Activated T-cell treated with anti-CD3 and anti-CD28 coated beads, Interleukin-2, amount 50 U/mL, for 24 hours (primary cell): ENCODE results near the gene RFX2.

Source experiments
- DNase-seq: peaks from one replicate; pipeline ENCODE4 v3.0.0-alpha.2; 2020
- H3K27ac Mint-ChIP-seq: 2 replicates; pipeline ENCODE4 v1.8.0; 2020; ENCODE audit warnings: mild to moderate bottlenecking, mixed read lengths
- H3K27me3 Mint-ChIP-seq: 2 replicates; pipeline ENCODE4 v1.8.0; 2020; ENCODE audit warnings: mixed read lengths
- H3K36me3 Mint-ChIP-seq: 2 replicates; pipeline ENCODE4 v1.8.0; 2020; ENCODE audit warnings: low read depth, mixed read lengths
- H3K4me1 Mint-ChIP-seq: 2 replicates; pipeline ENCODE4 v1.8.0; 2020; ENCODE audit warnings: low read depth, mixed read lengths
- H3K4me3 Mint-ChIP-seq: 2 replicates; pipeline ENCODE4 v1.8.0; 2020; ENCODE audit warnings: mild to moderate bottlenecking, moderate library complexity, mixed read lengths
- H3K9me3 Mint-ChIP-seq: 2 replicates; pipeline ENCODE4 v1.8.0; 2020; ENCODE audit warnings: mixed read lengths

The RFX2 gene

GRCh38 chr19:6055013-6055795 is 55.1 kb downstream of the RFX2 start:
- Mint-ChIP-seq H3K27me3 (no peaks in the 10 kb centered on the region), H3K4me3 (no peak overlapping the region), H3K4me1 (peaks cover 23% of the 10 kb centered on the region), H3K27ac (no peak overlapping the region), H3K36me3 (no peaks in the 10 kb centered on the region), H3K9me3 (no peaks in the 10 kb centered on the region)
- no peak for DNase-seq

DNA sequence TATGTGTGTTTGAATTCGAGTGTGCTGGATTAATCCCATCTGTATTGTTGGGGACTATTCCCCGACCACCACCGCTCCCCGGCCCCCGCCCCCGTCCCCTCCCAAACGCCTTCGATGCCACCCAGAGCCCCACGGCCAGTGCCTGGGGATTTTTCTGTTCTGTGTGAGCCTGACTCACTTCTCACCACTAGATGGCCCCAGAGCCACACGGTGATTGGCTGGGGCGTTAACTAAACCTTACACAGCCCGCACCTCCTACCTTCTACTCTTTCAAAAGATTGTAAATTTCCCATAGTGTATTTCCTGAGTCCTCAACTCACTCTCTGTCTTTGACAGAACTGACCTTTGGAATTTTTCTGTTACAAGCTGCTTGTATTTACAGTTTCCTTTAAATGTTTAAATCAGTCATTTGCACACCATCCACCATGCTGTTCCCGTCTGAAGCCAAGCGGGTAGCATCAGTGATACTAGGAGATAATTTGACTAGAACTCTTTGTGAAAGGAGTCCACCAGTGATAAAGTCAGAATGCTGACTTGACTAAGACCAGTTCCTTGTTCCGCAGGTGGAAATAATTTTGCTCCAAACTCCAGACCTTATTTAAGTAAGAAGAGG is 61.4 kb downstream of the RFX2 start:
- Mint-ChIP-seq H3K4me3 (no peak overlapping the region), H3K27ac (no peak overlapping the region), H3K27me3 (no peaks in the 10 kb centered on the region), H3K9me3 (no peaks in the 10 kb centered on the region), H3K36me3 (no peaks in the 10 kb centered on the region), H3K4me1 (peaks cover 4% of the 10 kb centered on the region)
- DNase-seq, result peak; percentile 80

GRCh38 chr19:6048348-6048747 is 62.0 kb downstream of the RFX2 start:
- H3K4me3 Mint-ChIP-seq, result no peak overlapping the region
- H3K9me3 Mint-ChIP-seq, result no peaks in the 10 kb centered on the region
- peaks cover 4% of the 10 kb centered on the region for H3K4me1 Mint-ChIP-seq
- no peaks in the 10 kb centered on the region for H3K27me3 Mint-ChIP-seq
- no peak for DNase-seq
- H3K27ac Mint-ChIP-seq, result no peak overlapping the region
- H3K36me3 Mint-ChIP-seq, result no peaks in the 10 kb centered on the region

DNA sequence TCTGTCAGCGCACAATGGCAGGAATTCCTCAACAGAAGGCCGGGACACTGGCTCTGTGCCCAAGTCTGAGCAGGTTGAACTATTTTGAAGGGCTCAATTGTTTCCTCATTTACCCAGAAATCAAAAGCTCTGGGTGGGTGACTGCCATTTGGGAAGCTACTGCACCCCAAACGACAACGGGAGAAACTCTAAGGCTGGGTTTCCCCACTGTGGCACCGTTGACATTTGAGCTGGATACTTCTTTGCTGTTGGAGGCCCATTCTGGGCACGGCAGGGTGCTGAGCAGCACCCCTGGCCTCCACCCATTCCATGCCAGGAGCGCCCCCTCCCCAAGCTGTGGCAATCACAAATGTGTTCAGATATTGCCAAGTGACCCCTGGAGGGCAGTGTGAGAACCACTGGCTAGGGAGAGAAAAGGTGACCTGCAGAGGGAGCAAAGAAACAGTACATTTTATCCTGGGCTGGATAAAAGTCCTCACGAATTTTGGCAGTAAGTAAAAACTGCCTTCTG is 62.5 kb downstream of the RFX2 start:
- H3K36me3 Mint-ChIP-seq, result peaks cover 2% of the 10 kb centered on the region
- H3K9me3 Mint-ChIP-seq, result no peaks in the 10 kb centered on the region
- no peak for DNase-seq

GRCh38 chr19:6047256-6047655 is 63.0 kb downstream of the RFX2 start:
- H3K27ac Mint-ChIP-seq, result no peak overlapping the region
- H3K27me3 Mint-ChIP-seq, result no peaks in the 10 kb centered on the region
- no peak overlapping the region for H3K4me3 Mint-ChIP-seq
- no peaks in the 10 kb centered on the region for H3K9me3 Mint-ChIP-seq
- peaks cover 4% of the 10 kb centered on the region for H3K4me1 Mint-ChIP-seq
- H3K36me3 Mint-ChIP-seq, result peaks cover 4% of the 10 kb centered on the region
- no peak for DNase-seq

More for the DNA sequence above, 62.5 kb downstream of the RFX2 start:
- Mint-ChIP-seq H3K27me3 (no peaks in the 10 kb centered on the region), H3K4me1 (peaks cover 4% of the 10 kb centered on the region), H3K4me3 (no peak overlapping the region), H3K27ac (no peak overlapping the region)

GRCh38 chr19:6045108-6045507 is 65.2 kb downstream of the RFX2 start:
- no peak for DNase-seq
- Mint-ChIP-seq H3K4me1 (peaks cover 4% of the 10 kb centered on the region), H3K36me3 (peaks cover 11% of the 10 kb centered on the region), H3K27me3 (no peaks in the 10 kb centered on the region), H3K27ac (no peak overlapping the region), H3K4me3 (no peak overlapping the region), H3K9me3 (no peaks in the 10 kb centered on the region)

DNA sequence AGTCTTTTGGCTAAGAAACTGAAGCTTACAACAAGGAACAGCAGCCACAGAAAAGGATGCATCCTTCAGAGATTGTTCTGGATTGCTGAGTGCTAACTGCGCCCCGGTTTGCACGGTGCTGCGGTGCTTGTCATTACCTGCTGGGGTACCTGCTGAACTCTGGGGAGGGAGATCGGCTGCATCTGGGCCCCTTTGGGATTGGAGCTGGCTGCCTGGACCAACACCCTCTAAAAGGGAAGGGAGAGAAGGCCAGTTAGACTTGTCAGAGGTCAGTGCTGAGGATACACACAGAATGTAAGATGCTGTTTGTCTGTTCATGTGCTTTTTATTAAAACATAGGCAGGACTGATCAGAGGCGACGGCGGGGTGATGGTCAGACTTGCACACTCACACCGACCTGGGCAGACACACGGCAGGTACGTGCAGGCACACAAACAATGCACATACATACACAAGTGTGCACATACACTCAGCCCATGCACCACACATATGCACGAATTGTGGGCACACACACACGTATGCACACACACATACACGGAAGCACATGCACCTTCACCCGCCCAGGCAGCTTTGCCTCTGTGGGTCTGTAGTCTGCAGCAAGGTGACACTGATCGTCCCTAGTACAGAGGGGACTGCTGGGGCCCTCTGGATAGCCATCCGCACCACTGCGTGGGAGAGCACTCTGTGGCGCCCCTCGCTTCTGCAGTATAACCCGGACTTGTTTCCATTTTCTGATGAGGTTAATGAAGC is 66.1 kb downstream of the RFX2 start:
- H3K4me1 Mint-ChIP-seq, result peaks cover 8% of the 10 kb centered on the region
- no peaks in the 10 kb centered on the region for H3K27me3 Mint-ChIP-seq
- no peaks in the 10 kb centered on the region for H3K9me3 Mint-ChIP-seq
- H3K4me3 Mint-ChIP-seq, result no peak overlapping the region
- H3K27ac Mint-ChIP-seq, result no peak overlapping the region
- no peak for DNase-seq
- H3K36me3 Mint-ChIP-seq, result peaks cover 12% of the 10 kb centered on the region

- H3K4me1 Mint-ChIP-seq, result peaks cover 16% of the 10 kb centered on the region
- DNase-seq, result no peak
- no peak overlapping the region for H3K4me3 Mint-ChIP-seq
These were observed 67.2 kb downstream of the RFX2 start for GRCh38 chr19:6042776-6043726.

DNA sequence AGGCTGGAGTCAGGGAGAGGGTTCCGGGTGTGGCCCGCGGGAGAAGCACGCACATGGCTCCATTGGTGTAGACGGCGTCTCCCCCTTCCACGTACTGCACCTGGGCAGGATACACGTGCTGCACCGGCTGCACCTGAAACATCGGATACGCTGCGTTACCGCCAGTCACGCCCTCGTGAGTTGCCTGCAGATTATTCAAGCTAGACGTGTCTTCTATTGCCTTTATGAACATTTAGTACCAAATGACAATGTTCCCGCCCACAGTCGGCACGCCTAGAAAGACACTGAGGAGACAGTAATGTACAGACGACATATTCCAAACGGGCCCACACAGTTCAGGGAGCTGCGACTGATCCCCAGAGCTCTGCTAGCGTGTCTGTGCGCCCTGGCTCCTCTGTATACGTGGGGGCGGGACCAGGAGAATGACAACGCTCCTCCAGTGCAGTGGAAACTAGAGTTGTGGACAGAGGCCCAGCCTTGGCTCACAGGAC is 68.3 kb downstream of the RFX2 start:
- Mint-ChIP-seq H3K27ac (no peak overlapping the region), H3K4me1 (peaks cover 18% of the 10 kb centered on the region), H3K36me3 (peaks cover 21% of the 10 kb centered on the region), H3K27me3 (no peaks in the 10 kb centered on the region), H3K9me3 (no peaks in the 10 kb centered on the region), H3K4me3 (no peak overlapping the region)
- no peak for DNase-seq

More at GRCh38 chr19:6042776-6043726, 67.2 kb downstream of the RFX2 start:
- Mint-ChIP-seq H3K27me3 (no peaks in the 10 kb centered on the region), H3K36me3 (peaks cover 21% of the 10 kb centered on the region), H3K9me3 (no peaks in the 10 kb centered on the region), H3K27ac (no peak overlapping the region)

- DNase-seq, result no peak
- no peak overlapping the region for H3K27ac Mint-ChIP-seq
- H3K4me3 Mint-ChIP-seq, result no peak overlapping the region
- peaks cover 18% of the 10 kb centered on the region for H3K4me1 Mint-ChIP-seq
- no peaks in the 10 kb centered on the region for H3K27me3 Mint-ChIP-seq
- H3K9me3 Mint-ChIP-seq, result no peaks in the 10 kb centered on the region
- peaks cover 24% of the 10 kb centered on the region for H3K36me3 Mint-ChIP-seq
These were observed 69.2 kb downstream of the RFX2 start for GRCh38 chr19:6041071-6041470.

DNA sequence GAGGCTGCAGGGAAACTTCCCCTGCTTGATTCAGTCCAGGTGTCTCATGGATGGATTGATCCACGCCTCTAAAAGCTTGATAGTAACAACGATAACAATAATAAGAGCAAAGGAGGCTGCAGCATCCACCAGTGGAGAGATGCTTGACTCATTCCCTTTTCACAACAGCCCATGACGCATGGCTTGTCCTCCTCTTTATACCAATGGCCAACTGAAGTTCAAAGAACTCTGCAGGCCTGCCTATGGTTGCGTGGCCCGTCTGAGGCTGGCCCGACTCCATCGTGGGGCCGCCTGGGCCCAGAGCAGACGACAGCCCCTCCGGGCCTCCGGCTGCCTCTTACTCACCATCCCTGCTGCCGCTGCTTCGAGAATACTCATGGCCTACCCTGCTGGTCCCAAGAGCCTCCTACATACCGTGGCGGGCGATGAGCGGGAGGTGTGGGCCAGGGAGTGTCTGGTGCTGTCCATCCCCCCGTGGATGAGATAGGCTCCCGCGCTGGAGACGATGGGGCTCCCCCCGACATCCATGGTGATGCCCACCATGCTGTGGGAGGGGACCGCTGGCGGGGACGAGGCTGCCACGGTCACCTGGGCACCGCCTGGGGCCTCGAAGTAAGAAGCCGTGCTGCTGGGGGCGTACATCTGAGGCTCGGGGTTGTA is 70.6 kb downstream of the RFX2 start:
- Mint-ChIP-seq H3K27ac (peak overlapping the region; percentile 88), H3K27me3 (no peaks in the 10 kb centered on the region), H3K4me1 (peaks cover 18% of the 10 kb centered on the region), H3K9me3 (no peaks in the 10 kb centered on the region), H3K4me3 (no peak overlapping the region), H3K36me3 (peaks cover 24% of the 10 kb centered on the region)
- DNase-seq, result no peak

- peak overlapping the region; percentile 30 for H3K4me3 Mint-ChIP-seq
- DNase-seq, result no peak
- no peaks in the 10 kb centered on the region for H3K9me3 Mint-ChIP-seq
- H3K36me3 Mint-ChIP-seq, result peaks cover 24% of the 10 kb centered on the region
- H3K27ac Mint-ChIP-seq, result peak overlapping the region; percentile 88
- no peaks in the 10 kb centered on the region for H3K27me3 Mint-ChIP-seq
- H3K4me1 Mint-ChIP-seq, result peaks cover 18% of the 10 kb centered on the region
These were observed 71.5 kb downstream of the RFX2 start for GRCh38 chr19:6038634-6039405.

- peaks cover 14% of the 10 kb centered on the region for H3K36me3 Mint-ChIP-seq
- DNase-seq, result no peak
- H3K27me3 Mint-ChIP-seq, result no peaks in the 10 kb centered on the region
- H3K27ac Mint-ChIP-seq, result no peak overlapping the region
- no peak overlapping the region for H3K4me3 Mint-ChIP-seq
- H3K9me3 Mint-ChIP-seq, result no peaks in the 10 kb centered on the region
- peaks cover 20% of the 10 kb centered on the region for H3K4me1 Mint-ChIP-seq
These were observed 75.3 kb downstream of the RFX2 start for GRCh38 chr19:6035026-6035425.
